ENCODE measurements around the gene SPG7.

Gene SPG7

DNA sequence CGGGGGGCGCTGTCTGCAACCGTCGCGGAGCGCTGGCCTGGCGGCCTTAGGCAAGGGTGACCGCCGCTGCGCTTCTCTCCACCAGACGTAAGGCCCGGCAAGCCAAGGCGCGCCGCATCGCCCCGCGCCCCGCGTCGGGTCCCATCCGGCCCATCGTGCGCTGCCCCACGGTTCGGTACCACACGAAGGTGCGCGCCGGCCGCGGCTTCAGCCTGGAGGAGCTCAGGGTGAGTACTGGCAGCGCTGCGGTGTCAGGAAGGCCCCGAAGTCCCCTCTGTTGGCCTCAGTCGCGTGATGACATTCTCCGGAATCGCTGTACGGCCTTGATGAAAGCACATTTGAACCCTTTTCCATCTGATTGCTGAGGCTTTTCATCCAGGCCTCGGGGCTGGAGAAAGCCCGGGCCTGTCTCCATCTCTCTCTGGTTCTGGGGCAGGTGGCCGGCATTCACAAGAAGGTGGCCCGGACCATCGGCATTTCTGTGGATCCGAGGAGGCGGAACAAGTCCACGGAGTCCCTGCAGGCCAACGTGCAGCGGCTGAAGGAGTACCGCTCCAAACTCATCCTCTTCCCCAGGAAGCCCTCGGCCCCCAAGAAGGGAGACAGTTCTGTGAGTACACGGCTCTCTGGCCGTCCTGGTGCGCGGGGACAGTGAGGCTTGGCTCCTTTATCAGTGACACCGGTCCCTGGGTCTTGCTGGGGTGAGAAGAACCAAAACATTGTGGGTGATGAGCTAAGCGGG, 53.1 kb downstream of the SPG7 start:
- TF ChIP-seq, protein P1, sequence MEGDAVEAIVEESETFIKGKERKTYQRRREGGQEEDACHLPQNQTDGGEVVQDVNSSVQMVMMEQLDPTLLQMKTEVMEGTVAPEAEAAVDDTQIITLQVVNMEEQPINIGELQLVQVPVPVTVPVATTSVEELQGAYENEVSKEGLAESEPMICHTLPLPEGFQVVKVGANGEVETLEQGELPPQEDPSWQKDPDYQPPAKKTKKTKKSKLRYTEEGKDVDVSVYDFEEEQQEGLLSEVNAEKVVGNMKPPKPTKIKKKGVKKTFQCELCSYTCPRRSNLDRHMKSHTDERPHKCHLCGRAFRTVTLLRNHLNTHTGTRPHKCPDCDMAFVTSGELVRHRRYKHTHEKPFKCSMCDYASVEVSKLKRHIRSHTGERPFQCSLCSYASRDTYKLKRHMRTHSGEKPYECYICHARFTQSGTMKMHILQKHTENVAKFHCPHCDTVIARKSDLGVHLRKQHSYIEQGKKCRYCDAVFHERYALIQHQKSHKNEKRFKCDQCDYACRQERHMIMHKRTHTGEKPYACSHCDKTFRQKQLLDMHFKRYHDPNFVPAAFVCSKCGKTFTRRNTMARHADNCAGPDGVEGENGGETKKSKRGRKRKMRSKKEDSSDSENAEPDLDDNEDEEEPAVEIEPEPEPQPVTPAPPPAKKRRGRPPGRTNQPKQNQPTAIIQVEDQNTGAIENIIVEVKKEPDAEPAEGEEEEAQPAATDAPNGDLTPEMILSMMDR (IDR thresholded peaks at IDR 0.05; ENCODE audit: low read depth, low read length): no peak

DNA sequence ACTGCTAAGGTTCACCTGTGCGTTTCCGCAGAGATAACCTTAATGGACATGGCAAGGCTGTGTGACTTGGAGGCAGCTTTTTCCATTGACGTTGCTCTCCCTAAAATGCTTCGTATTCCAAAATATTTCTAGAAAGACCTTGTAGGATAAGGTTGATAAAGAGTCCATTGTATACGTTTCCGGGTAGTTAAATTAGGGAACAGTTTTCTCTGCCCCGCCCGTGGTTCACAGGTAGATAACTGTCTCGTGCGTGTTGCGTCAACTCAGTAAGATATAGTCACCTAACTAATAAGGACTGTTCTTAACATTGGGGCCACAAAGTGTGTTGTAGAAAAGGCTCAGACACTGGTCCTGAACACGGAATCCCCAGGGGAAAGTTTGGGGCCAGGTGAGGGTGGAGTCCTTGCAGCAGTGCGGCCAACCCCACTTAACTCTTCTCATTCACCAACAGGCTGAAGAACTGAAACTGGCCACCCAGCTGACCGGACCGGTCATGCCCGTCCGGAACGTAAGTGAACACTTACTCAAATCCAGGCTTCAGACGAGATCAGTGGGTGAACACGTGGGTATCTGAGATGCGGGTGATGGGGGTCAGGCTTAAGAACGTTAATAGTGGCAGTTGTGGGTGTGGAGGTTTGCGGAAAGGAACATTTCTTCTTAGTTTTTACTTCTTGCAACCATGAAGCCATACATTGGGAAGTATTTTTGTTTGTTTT, 53.8 kb downstream of the SPG7 start:
- peak overlapping the region; percentile 87 for H3K4me3 ChIP-seq (ENCODE audit: low read depth, low read length)
- TF ChIP-seq, protein P1 (IDR thresholded peaks at IDR 0.05; ENCODE audit: low read depth, low read length): no peak

More for the DNA sequence above, 53.1 kb downstream of the SPG7 start:
- peak overlapping the region; percentile 87 for H3K4me3 ChIP-seq (ENCODE audit: low read depth, low read length)

DNA sequence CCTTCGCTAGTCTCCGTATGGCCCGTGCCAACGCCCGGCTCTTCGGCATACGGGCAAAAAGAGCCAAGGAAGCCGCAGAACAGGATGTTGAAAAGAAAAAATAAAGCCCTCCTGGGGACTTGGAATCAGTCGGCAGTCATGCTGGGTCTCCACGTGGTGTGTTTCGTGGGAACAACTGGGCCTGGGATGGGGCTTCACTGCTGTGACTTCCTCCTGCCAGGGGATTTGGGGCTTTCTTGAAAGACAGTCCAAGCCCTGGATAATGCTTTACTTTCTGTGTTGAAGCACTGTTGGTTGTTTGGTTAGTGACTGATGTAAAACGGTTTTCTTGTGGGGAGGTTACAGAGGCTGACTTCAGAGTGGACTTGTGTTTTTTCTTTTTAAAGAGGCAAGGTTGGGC, 54.7 kb downstream of the SPG7 start:
- H3K4me3 ChIP-seq (ENCODE audit: low read depth, low read length): no peak overlapping the region
- TF ChIP-seq, protein P1 (IDR thresholded peaks at IDR 0.05; ENCODE audit: low read depth, low read length): no peak

DNA sequence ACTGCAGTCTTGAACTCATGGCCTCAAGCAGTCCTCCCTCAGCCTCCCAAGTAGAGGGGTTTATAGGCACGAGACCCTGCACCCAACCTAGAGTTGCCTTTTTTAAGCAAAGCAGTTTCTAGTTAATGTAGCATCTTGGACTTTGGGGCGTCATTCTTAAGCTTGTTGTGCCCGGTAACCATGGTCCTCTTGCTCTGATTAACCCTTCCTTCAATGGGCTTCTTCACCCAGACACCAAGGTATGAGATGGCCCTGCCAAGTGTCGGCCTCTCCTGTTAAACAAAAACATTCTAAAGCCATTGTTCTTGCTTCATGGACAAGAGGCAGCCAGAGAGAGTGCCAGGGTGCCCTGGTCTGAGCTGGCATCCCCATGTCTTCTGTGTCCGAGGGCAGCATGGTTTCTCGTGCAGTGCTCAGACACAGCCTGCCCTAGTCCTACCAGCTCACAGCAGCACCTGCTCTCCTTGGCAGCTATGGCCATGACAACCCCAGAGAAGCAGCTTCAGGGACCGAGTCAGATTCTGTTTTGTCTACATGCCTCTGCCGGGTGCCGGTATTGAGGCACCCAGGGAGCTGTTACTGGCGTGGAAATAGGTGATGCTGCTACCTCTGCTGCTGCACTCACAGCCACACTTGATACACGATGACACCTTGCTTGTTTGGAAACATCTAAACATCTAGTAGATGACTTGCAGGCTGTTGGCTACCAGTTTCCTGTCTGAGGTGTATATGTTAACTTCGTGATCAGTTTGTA, 55.6 kb downstream of the SPG7 start:
- TF ChIP-seq, protein P1 (IDR thresholded peaks at IDR 0.05; ENCODE audit: low read depth, low read length): no peak
- H3K4me3 ChIP-seq (ENCODE audit: low read depth, low read length): no peak overlapping the region

DNA sequence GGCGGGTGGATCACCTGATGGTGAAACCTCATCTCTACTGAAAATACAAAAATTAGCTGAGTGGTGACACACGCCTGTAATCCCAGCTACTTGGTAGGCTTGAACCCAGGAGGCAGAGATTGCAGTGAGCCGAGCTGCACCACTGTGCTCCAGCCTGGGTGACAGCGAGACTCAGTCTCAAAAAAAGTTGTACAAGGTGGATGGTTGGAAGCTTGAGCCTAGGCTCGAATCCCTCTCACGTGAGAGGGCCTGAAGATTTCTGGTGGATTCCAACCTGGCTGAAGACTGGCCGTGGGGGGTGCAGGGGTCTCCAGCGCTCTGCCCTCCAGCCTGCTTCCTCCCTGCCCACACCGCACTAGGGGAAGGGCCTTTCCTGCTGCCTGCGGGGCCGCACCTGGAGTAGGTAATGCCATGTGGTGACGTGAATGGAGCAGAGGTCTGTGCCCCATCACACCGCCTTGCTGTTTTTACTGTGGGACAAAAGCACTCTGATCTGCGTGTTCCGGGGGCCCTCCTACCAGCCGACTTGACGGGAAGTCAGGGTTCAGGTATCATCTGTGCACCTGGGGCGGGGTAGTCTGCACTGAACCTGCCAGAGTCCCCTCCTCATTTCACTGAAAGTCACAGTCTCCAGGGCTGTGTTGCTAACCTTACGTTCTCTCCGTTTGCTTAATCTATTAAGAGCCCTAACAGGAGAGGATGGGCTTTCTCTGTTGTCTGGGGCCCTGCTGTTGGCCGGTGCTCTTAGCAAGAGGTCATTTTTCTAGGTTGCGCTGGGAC, 56.5 kb downstream of the SPG7 start:
- TF ChIP-seq, protein P1 (IDR thresholded peaks at IDR 0.05; ENCODE audit: low read depth, low read length): no peak
- no peak overlapping the region for H3K4me3 ChIP-seq (ENCODE audit: low read depth, low read length)

DNA sequence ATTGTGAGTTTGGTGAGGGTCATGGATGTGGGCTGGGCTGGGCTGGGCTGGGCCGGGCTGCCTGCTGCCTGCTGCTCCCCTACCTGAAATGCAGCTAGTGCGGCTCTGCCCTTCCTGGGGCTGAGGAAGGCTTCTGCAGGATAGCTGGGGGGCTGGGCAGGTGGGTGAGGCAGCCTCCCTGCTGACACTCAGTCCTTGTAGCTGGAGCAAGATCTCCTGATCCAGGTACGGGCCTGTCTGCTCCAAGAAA, 57.0 kb downstream of the SPG7 start:
- no peak overlapping the region for H3K4me3 ChIP-seq (ENCODE audit: low read depth, low read length)
- TF ChIP-seq, protein P1 (IDR thresholded peaks at IDR 0.05; ENCODE audit: low read depth, low read length): no peak

All from WI38 (cell line).